HepG2 (cell line): ENCODE measurements around the gene CCDC124. TPM values are rescaled to one million over a fixed set of nuclear protein-coding genes. Genes with fewer than 3 reads are reported as not detected.

Source experiments
- ATAC-seq: fragments of 200-7000 bp; cut with Tn5 transposase; 3 replicates; pipeline ENCODE4 v1.9.1; 2020; ENCODE audit warnings: mild to moderate bottlenecking, moderate library complexity
- BruUV-seq: library from RNA; stranded (reverse); fragments of 400-500 nt; replicated peaks from 2 replicates; lab custom pipeline; 2021; lab: Mats Ljungman, UMichigan
- CTCF ChIA-PET: fragments of 300-600 bp; formaldehyde crosslinking; extraction: SDS; loops from one replicate; lab custom pipeline; 2021; ENCODE audit warnings: low total read pairs, inconsistent platforms, low intra/inter-chr PET ratio; lab: Yijun Ruan, JAX
- POLR2A ChIA-PET: fragments of 350-600 bp; sonication (Branson Sonifier 250); formaldehyde crosslinking; loops from one replicate; lab custom pipeline; 2020; ENCODE audit warnings: antibody characterized with exemption, inconsistent platforms; lab: Yijun Ruan, JAX
- DNase-seq: peaks from one replicate; pipeline ENCODE4 v3.0.0-alpha.2; 2015; ENCODE audit warnings: low spot score
- FAIRE-seq: peaks from 3 replicates; lab custom pipeline; 2011; peaks lifted over from hg19 to GRCh38; lab: Jason Lieb, UNC
- H2AFZ ChIP-seq: one replicate; pipeline ENCODE4 v1.6.1; 2011; ENCODE audit warnings: low read length, inconsistent platforms
- H3K27ac ChIP-seq: fragments of 300-600 bp; 3 replicates; pipeline ENCODE4 v1.8.0; 2011; ENCODE audit warnings: mixed run types, mild to moderate bottlenecking, mixed read lengths, low read length, inconsistent platforms; ENCODE audit not compliant: insufficient read depth; ENCODE audit errors: extremely low read length
- H3K27me3 ChIP-seq, 2 experiments: fragments of 200-600 bp in 1 of 2; 2 replicates in 1 of 2; 3 replicates in 1 of 2; pipeline versions ENCODE4 v1.6.0 to v1.8.0; 2011; ENCODE audit warnings: low read length in 2 of 2, mild to moderate bottlenecking in 2 of 2, moderate library complexity in 2 of 2, inconsistent platforms in 1 of 2; ENCODE audit not compliant: insufficient read depth in 2 of 2, control insufficient read depth in 1 of 2
- H3K36me3 ChIP-seq, 2 experiments: fragments of 200-600 bp in 1 of 2; replicated peaks in 1 of 2; 2 replicates in 1 of 2; 3 replicates in 1 of 2; pipeline versions ENCODE4 v1.5.1 to v1.8.0; 2011; ENCODE audit warnings: low read length in 2 of 2, inconsistent platforms in 1 of 2; ENCODE audit not compliant: insufficient read depth in 2 of 2, control insufficient read depth in 1 of 2
- H3K4me1 ChIP-seq: 2 replicates; pipeline ENCODE4 v1.5.1; 2012; ENCODE audit warnings: low read length, inconsistent platforms; ENCODE audit not compliant: insufficient read depth
- H3K4me2 ChIP-seq: 2 replicates; pipeline ENCODE4 v1.6.0; 2011; ENCODE audit warnings: low read depth, low read length, inconsistent platforms
- H3K4me3 ChIP-seq, 3 experiments: fragments of 200-600 bp in 1 of 3; sonication (generic), shearing (Covaris generic) in 1 of 3; replicated peaks in 1 of 3; 2 replicates each; pipeline ENCODE4 v1.5.1; 2011 to 2016; ENCODE audit warnings: low read length in 3 of 3, inconsistent platforms in 2 of 3, low read depth in 2 of 3, mild to moderate bottlenecking in 2 of 3, control low read depth in 1 of 3, mixed read lengths in 1 of 3; ENCODE audit not compliant: insufficient read depth in 1 of 3
- H3K79me2 ChIP-seq: one replicate; pipeline ENCODE4 v1.6.1; 2011; ENCODE audit warnings: low read length, inconsistent platforms; ENCODE audit not compliant: insufficient read depth
- H3K9ac ChIP-seq: 2 replicates; pipeline ENCODE4 v1.6.0; 2011; ENCODE audit warnings: mild to moderate bottlenecking, low read depth, low read length, inconsistent platforms; ENCODE audit not compliant: insufficient read depth
- H3K9me3 ChIP-seq: 2 replicates; pipeline ENCODE4 v1.5.1; 2012; ENCODE audit warnings: mild to moderate bottlenecking, low read length
- H4K20me1 ChIP-seq: 2 replicates; pipeline ENCODE4 v1.6.0; 2011; ENCODE audit warnings: inconsistent platforms, mild to moderate bottlenecking, low read length, moderate library complexity; ENCODE audit not compliant: insufficient read depth
- DBP ChIP-seq: sonication (generic); formaldehyde crosslinking; IDR thresholded peaks from 2 replicates; pipeline ENCODE4 v1.4.0; 2020; ENCODE audit warnings: missing genetic modification reagents; ENCODE audit errors: not compliant biosample characterization
- ETV6 ChIP-seq: sonication (generic); formaldehyde crosslinking; conservative IDR thresholded peaks from 2 replicates; pipeline ENCODE4 v1.4.0; 2020; ENCODE audit warnings: missing genetic modification reagents
- ISL2 ChIP-seq: sonication (generic); formaldehyde crosslinking; IDR thresholded peaks from 2 replicates; pipeline ENCODE4 v1.5.0; 2020; ENCODE audit warnings: missing genetic modification reagents
- JARID2 ChIP-seq: sonication (generic); formaldehyde crosslinking; IDR thresholded peaks from 2 replicates; pipeline ENCODE4 v1.8.1; 2023; ENCODE audit warnings: missing genetic modification reagents, inconsistent platforms; ENCODE audit not compliant: insufficient replicate concordance
- PPARG ChIP-seq: conservative IDR thresholded peaks from 2 replicates; pipeline ENCODE4 v1.6.1; 2016; ENCODE audit warnings: missing biosample characterization, missing genetic modification reagents
- RARG ChIP-seq: sonication (generic); formaldehyde crosslinking; IDR thresholded peaks from 2 replicates; pipeline ENCODE4 v1.4.0; 2020; ENCODE audit warnings: low read depth, mild to moderate bottlenecking, missing genetic modification reagents
- RELA ChIP-seq: sonication (generic); formaldehyde crosslinking; IDR thresholded peaks from 2 replicates; pipeline ENCODE4 v1.4.0; 2020; ENCODE audit warnings: missing genetic modification reagents
- SRSF4 ChIP-seq: fragments of 200-400 bp; formaldehyde crosslinking; IDR thresholded peaks from one replicate; pipeline ENCODE4 v1.6.1; 2018; ENCODE audit warnings: mild to moderate bottlenecking, low read depth, low read length, moderate library complexity; ENCODE audit not compliant: poor library complexity, severe bottlenecking
- SUZ12 ChIP-seq: fragments of 150-350 bp; IDR thresholded peaks from 2 replicates; pipeline ENCODE4 v1.6.1; 2014; ENCODE audit warnings: low read depth, low read length
- U2AF1 ChIP-seq: fragments of 200-400 bp; formaldehyde crosslinking; optimal IDR thresholded peaks from 2 replicates; pipeline ENCODE3; 2017; ENCODE audit warnings: mild to moderate bottlenecking, low read depth, low read length
- ZNF136 ChIP-seq: sonication (generic); formaldehyde crosslinking; IDR thresholded peaks from 2 replicates; pipeline ENCODE4 v1.8.1; 2022; ENCODE audit warnings: low read depth, mild to moderate bottlenecking, moderate library complexity, missing genetic modification reagents
- ZNF282 ChIP-seq: fragments of 450-650 bp; IDR thresholded peaks from 2 replicates; pipeline ENCODE4 v1.6.1; 2018; ENCODE audit not compliant: partially characterized antibody
- ZNF430 ChIP-seq: sonication (generic); formaldehyde crosslinking; IDR thresholded peaks from 2 replicates; pipeline ENCODE4 v1.9.0; 2021; ENCODE audit warnings: mild to moderate bottlenecking, missing genetic modification reagents
- ZNF484 ChIP-seq: sonication (generic); formaldehyde crosslinking; IDR thresholded peaks from 2 replicates; pipeline ENCODE4 v1.5.1; 2020; ENCODE audit warnings: mild to moderate bottlenecking, low read depth, missing genetic modification reagents, borderline replicate concordance
- ZNF547 ChIP-seq: sonication (generic); formaldehyde crosslinking; IDR thresholded peaks from 2 replicates; pipeline ENCODE4 v1.5.1; 2020; ENCODE audit warnings: mild to moderate bottlenecking, missing genetic modification reagents
- WGBS: methylation state at CpG from one replicate; pipeline ENCODE4 v1.1.6; 2017; ENCODE audit warnings: low lambda C conversion rate; 5-methylcytosine and 5-hydroxymethylcytosine counted together
- in situ Hi-C: cut with HindIII; loops from 2 replicates; pipeline ENCODE4 v1.10.0; 2017; ENCODE audit warnings: low pct_unique_long_range_greater_than_20kb; ENCODE audit not compliant: extremely low pct_ligation_motif_present
- intact Hi-C: fragments of 100-400 bp; cut with micrococcal nuclease; formaldehyde crosslinking; loops from one replicate; pipeline ENCODE4 v1.10.0; 2022; ENCODE audit not compliant: unreplicated experiment
- polyA plus RNA-seq, 8 experiments: library from polyadenylated mRNA; depleted of rRNA in 3 of 8; stranded (reverse) in 7 of 8; unstranded in 1 of 8; fragments of >200 nt; fragmentation: Illumina TruSeq in 4 of 8; extraction: Trizol in 4 of 8; gene quantifications; 2 replicates each; pipeline versions ENCODE4 v1.2.1 to v1.2.3, GENCODE V29; 2011 to 2016; ENCODE audit warnings: low read depth in 4 of 8, missing spikeins in 1 of 8, mixed read lengths in 1 of 8; ENCODE audit not compliant: insufficient read depth in 1 of 8
- total RNA-seq, 5 experiments: library from RNA; depleted of rRNA; stranded (reverse); fragments of >200 nt; fragmentation: Illumina TruSeq; extraction: Trizol; gene quantifications; 2 replicates each; pipeline ENCODE4 v1.2.3, GENCODE V29; 2016; ENCODE audit warnings: low read depth in 1 of 5
- TF ChIP-seq, protein P1 (sequence below): sonication (generic); formaldehyde crosslinking; IDR thresholded peaks from 2 replicates; pipeline ENCODE4 v1.9.0; 2022; ENCODE audit warnings: missing genetic modification reagents, mild to moderate bottlenecking, borderline replicate concordance
- TF ChIP-seq, protein P2 (sequence below): sonication (generic); formaldehyde crosslinking; IDR thresholded peaks from 2 replicates; pipeline ENCODE4 v1.8.1; 2023; ENCODE audit warnings: mild to moderate bottlenecking, moderate library complexity, missing genetic modification reagents

The CCDC124 gene
- total and polyA plus RNA-seq, 2 of the 13 experiments (the other 11 are each of a cell fraction or from before 2014, with no cell fraction given), result 14.9 to 20.3 TPM

- Histone ChIP-seq H4K20me1 (no peaks in the 10 kb centered on the region), H3K36me3 (no peaks in the 10 kb centered on the region), H2AFZ (no peak overlapping the region), H3K9ac (no peak overlapping the region), H3K4me2 (no peak overlapping the region), H3K79me2 (no peaks in the 10 kb centered on the region), H3K4me1 (no peaks in the 10 kb centered on the region), H3K9me3 (no peaks in the 10 kb centered on the region), H3K27ac (no peak overlapping the region), H3K4me3 (no peak overlapping the region), H3K27me3 (no peaks in the 10 kb centered on the region)
- 4% methylated on average over 3 of the region's 3 CpGs for WGBS
- FAIRE-seq (no peak), ATAC-seq (no peak), DNase-seq (no peak)
- no TSS peak for BruUV-seq
- ChIA-PET POLR2A (no interaction called here), CTCF (no interaction called here)
- intact Hi-C loops, result no loop called here
- in situ Hi-C loops, result no loop called here
- TF ChIP-seq ZNF547 (no peak), SRSF4 (no peak), ISL2 (CRISPR knock-in tag) (no peak), ZNF484 (CRISPR knock-in tag) (no peak), DBP (CRISPR knock-in tag) (no peak), ZNF430 (CRISPR knock-in tag) (no peak), ZNF136 (CRISPR knock-in tag) (no peak), PPARG (no peak), ETV6 (CRISPR knock-in tag) (no peak), JARID2 (CRISPR knock-in tag) (no peak), SUZ12 (no peak), RELA (CRISPR knock-in tag) (no peak), RARG (CRISPR knock-in tag) (no peak), U2AF1 (no peak), ZNF282 (no peak)
- TF ChIP-seq, protein P1, sequence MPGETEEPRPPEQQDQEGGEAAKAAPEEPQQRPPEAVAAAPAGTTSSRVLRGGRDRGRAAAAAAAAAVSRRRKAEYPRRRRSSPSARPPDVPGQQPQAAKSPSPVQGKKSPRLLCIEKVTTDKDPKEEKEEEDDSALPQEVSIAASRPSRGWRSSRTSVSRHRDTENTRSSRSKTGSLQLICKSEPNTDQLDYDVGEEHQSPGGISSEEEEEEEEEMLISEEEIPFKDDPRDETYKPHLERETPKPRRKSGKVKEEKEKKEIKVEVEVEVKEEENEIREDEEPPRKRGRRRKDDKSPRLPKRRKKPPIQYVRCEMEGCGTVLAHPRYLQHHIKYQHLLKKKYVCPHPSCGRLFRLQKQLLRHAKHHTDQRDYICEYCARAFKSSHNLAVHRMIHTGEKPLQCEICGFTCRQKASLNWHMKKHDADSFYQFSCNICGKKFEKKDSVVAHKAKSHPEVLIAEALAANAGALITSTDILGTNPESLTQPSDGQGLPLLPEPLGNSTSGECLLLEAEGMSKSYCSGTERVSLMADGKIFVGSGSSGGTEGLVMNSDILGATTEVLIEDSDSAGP (CRISPR knock-in tag), result no peak
- TF ChIP-seq, protein P2, sequence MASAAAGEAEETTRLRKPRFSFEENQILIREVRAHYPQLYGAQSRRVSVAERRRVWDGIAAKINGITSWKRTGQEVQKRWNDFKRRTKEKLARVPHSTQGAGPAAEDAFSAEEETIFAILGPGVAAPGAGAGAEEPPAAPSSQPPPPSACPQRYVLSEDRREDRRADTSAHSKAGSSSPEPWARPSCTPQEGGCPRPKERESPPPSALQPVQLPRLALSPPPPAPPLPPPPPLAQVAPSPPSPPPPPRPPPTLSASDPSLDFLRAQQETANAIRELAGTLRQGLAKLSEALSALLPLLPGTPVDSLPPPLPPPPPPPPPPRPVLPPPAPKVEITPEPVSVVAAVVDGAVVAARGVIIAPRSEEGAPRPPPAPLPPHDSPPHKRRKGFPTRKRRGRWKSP, result no peak
Measured at GRCh38 chr19:17922138-17922537, 10.7 kb upstream of the CCDC124 start.
